Cardiac muscle cell (in vitro differentiated cells and primary cell): ENCODE data around the gene KCNMA1. TPM values are rescaled to one million over a fixed set of nuclear protein-coding genes. Genes with fewer than 3 reads are reported as not detected.

Source experiments
- DNase-seq, 2 donors: peaks; one replicate each; pipeline versions ENCODE4 v3.0.0 to v3.0.0-alpha.2; 2010 to 2017; ENCODE audit warnings: low read depth in 1 of 2, low spot score in 1 of 2
- H3K27ac ChIP-seq: fragments of 200-600 bp; sonication (generic); 2 replicates; pipeline ENCODE4 v1.5.1; 2016
- H3K27me3 ChIP-seq: fragments of 200-600 bp; sonication (generic); 2 replicates; pipeline ENCODE4 v1.6.0; 2016; ENCODE audit warnings: control low read depth
- H3K36me3 ChIP-seq: fragments of 200-600 bp; sonication (generic); 2 replicates; pipeline ENCODE4 v1.5.1; 2016; ENCODE audit warnings: control low read depth
- H3K4me1 ChIP-seq: fragments of 200-600 bp; sonication (generic); 2 replicates; pipeline ENCODE4 v1.8.1; 2017; ENCODE audit warnings: low read depth, mild to moderate bottlenecking, mixed run types
- H3K4me3 ChIP-seq: fragments of 200-600 bp; sonication (generic); 2 replicates; pipeline ENCODE4 v1.5.1; 2016; ENCODE audit warnings: mild to moderate bottlenecking
- H3K9me3 ChIP-seq: fragments of 200-600 bp; sonication (generic); 2 replicates; pipeline ENCODE4 v1.5.1; 2017; ENCODE audit warnings: low read depth, mild to moderate bottlenecking, control low read depth
- CTCF ChIP-seq: IDR thresholded peaks from 2 replicates; pipeline ENCODE4 v1.5.1; 2012; ENCODE audit warnings: low read depth, mild to moderate bottlenecking, low read length
- polyA plus RNA-seq: library from polyadenylated mRNA; unstranded; fragments of >200 nt; fragmentation: Nextera tagmentation; extraction: Ambion mirVana; gene quantifications from 2 replicates; pipeline ENCODE4 v1.2.1, GENCODE V29; 2016
- total RNA-seq: library from RNA; depleted of rRNA; stranded (reverse); fragments of >200 nt; gene quantifications from 2 replicates; pipeline ENCODE4 v1.2.3, GENCODE V29; 2016

KCNMA1 gene
- total and polyA plus RNA-seq, 2 experiments from 2014 or later, result 1.8 to 1.9 TPM

DNA sequence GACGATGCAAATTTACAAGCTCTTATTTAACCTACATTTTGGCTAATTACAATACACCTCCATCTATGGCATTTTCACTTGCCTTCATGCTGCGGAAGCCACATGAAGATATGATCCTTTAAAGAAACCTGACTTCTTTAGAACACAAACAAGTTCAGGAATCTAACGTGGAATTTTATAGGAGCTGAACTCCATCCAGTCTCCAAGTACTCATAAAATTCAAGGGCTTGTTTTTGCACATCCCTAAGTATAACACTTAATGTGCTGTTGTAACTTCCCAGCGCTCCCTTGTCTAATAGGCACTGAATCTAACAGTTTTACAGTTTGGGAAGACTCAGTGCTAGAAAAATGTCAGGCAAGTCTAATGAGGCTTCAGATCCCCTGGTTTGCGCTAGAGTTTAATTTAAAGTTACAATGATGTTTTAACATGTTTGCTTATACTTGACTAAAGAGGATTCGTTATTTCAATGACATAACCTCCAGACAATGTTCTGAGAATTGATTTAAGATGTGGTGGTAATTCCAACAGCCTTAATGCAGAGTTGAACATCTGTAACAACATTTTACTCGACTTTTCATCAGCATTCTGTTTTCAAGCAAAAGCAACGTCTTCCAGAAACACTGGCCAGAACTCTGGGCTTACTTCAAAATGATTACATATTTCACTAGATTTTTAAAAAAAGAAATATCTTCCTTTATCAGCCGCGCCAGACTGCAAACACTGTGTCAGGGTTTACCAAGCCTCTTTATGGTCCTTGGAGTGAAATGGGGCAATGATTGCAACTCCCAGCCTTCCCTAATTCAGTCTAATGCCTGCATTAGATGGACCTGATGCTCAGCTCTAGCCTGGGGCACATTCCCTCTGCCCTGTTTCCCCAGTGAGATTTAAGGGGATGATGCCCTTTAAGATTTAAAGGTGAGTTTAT is 664.3 kb downstream of the KCNMA1 start:
- H3K27me3 ChIP-seq, result no peaks in the 10 kb centered on the region
- no peaks in the 10 kb centered on the region for H3K36me3 ChIP-seq
- H3K27ac ChIP-seq, result no peak overlapping the region
- no peaks in the 10 kb centered on the region for H3K4me1 ChIP-seq
- H3K4me3 ChIP-seq, result no peak overlapping the region
- DNase-seq, result no peak
- TF ChIP-seq CTCF, result no peak
- H3K9me3 ChIP-seq, result no peaks in the 10 kb centered on the region

DNA sequence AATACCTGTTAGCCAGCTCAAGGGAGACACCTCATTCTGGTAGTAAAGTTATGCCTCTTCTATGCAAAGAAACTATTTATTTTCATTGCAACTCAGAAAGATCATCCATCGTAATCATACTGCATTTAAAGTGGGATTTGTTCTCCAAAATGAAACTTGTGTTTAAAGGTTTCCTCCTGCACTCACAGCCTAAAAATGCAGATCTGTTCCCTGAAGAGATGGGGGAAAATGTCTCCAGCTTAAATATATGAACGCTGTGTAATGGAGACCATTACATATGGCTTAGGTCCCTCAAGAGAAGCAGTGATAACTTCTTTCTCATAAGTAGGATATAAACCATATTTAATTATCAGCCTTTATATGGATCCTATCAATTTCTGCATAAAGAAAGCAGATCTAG is 665.1 kb downstream of the KCNMA1 start:
- TF ChIP-seq CTCF, result no peak
- Histone ChIP-seq H3K27me3 (no peaks in the 10 kb centered on the region), H3K27ac (no peak overlapping the region), H3K4me1 (no peaks in the 10 kb centered on the region), H3K9me3 (no peaks in the 10 kb centered on the region), H3K4me3 (no peak overlapping the region), H3K36me3 (no peaks in the 10 kb centered on the region)
- DNase-seq, result no peak

- H3K36me3 ChIP-seq, result no peaks in the 10 kb centered on the region
- no peak for DNase-seq
- no peak overlapping the region for H3K4me3 ChIP-seq
- H3K4me1 ChIP-seq, result no peaks in the 10 kb centered on the region
- H3K9me3 ChIP-seq, result no peaks in the 10 kb centered on the region
- TF ChIP-seq CTCF, result no peak
- H3K27me3 ChIP-seq, result no peaks in the 10 kb centered on the region
- H3K27ac ChIP-seq, result no peak overlapping the region
Measured at GRCh38 chr10:76971547-76972170, 665.9 kb downstream of the KCNMA1 start.

GRCh38 chr10:76970711-76971519 is 666.7 kb downstream of the KCNMA1 start:
- Histone ChIP-seq H3K4me1 (no peaks in the 10 kb centered on the region), H3K9me3 (no peaks in the 10 kb centered on the region), H3K4me3 (no peak overlapping the region), H3K27ac (no peak overlapping the region), H3K36me3 (no peaks in the 10 kb centered on the region), H3K27me3 (no peaks in the 10 kb centered on the region)
- no peak for DNase-seq
- no peak for TF ChIP-seq CTCF

GRCh38 chr10:76969366-76969948 is 668.2 kb downstream of the KCNMA1 start:
- no peak for DNase-seq
- Histone ChIP-seq H3K27ac (no peak overlapping the region), H3K36me3 (no peaks in the 10 kb centered on the region), H3K27me3 (no peaks in the 10 kb centered on the region), H3K9me3 (no peaks in the 10 kb centered on the region), H3K4me3 (no peak overlapping the region), H3K4me1 (no peaks in the 10 kb centered on the region)
- TF ChIP-seq CTCF, result no peak
